HEK293 (cell line): ENCODE measurements around the gene ESR1.

ENCODE experiments used
- CTCF ChIA-PET: fragments of 350-600 bp; formaldehyde crosslinking; extraction: SDS; loops from one replicate; lab custom pipeline; 2021; ENCODE audit warnings: antibody characterized with exemption; lab: Yijun Ruan, JAX
- POLR2A ChIA-PET: fragments of 300-600 bp; formaldehyde crosslinking; extraction: SDS; loops from one replicate; lab custom pipeline; 2020; ENCODE audit warnings: antibody characterized with exemption, inconsistent platforms; lab: Yijun Ruan, JAX
- H3K27ac ChIP-seq: fragments of 200-500 bp; sonication (Bioruptor generic); 2 replicates; pipeline ENCODE4 v1.5.1; 2014; ENCODE audit warnings: low read depth, low read length, control low read depth, inconsistent platforms; ENCODE audit errors: extremely low read depth
- H3K36me3 ChIP-seq, 2 experiments: fragments of 200-500 bp in 1 of 2; sonication (Bioruptor generic) in 1 of 2; 1 replicate in 1 of 2; 2 replicates in 1 of 2; pipeline ENCODE4 v1.5.1; 2014 to 2017; ENCODE audit warnings: inconsistent platforms in 2 of 2, low read length in 2 of 2; ENCODE audit not compliant: control insufficient read depth in 2 of 2, insufficient read depth in 1 of 2
- H3K4me1 ChIP-seq: fragments of 200-500 bp; sonication (Bioruptor generic); 2 replicates; pipeline ENCODE4 v1.5.1; 2014; ENCODE audit warnings: mild to moderate bottlenecking, low read length, inconsistent platforms; ENCODE audit not compliant: control insufficient read depth, insufficient read depth
- H3K4me3 ChIP-seq: 2 replicates; pipeline ENCODE4 v1.5.1; 2011; ENCODE audit warnings: low read depth, mild to moderate bottlenecking, control low read depth, low read length, moderate library complexity
- H3K9me3 ChIP-seq: fragments of 200-500 bp; sonication (Bioruptor generic); 2 replicates; pipeline ENCODE4 v1.5.1; 2014; ENCODE audit warnings: low read depth, low read length, inconsistent platforms; ENCODE audit not compliant: control insufficient read depth, insufficient read depth
- CTCF ChIP-seq: fragments of 450-650 bp; formaldehyde crosslinking; IDR thresholded peaks from 2 replicates; pipeline ENCODE4 v1.5.1; 2016; ENCODE audit warnings: missing biosample characterization, missing genetic modification characterization
- GLI2 ChIP-seq: fragments of 450-650 bp; formaldehyde crosslinking; IDR thresholded peaks from 2 replicates; pipeline ENCODE4; 2017; ENCODE audit warnings: missing biosample characterization, missing genetic modification characterization, low read depth, borderline replicate concordance
- GLIS1 ChIP-seq: fragments of 450-650 bp; formaldehyde crosslinking; IDR thresholded peaks from 2 replicates; pipeline ENCODE4 v1.5.1; 2016; ENCODE audit warnings: missing biosample characterization, missing genetic modification characterization
- HIC1 ChIP-seq: fragments of 450-650 bp; formaldehyde crosslinking; IDR thresholded peaks from 2 replicates; pipeline ENCODE4 v1.5.1; 2016; ENCODE audit warnings: missing biosample characterization, missing genetic modification characterization
- SP3 ChIP-seq: fragments of 450-650 bp; formaldehyde crosslinking; IDR thresholded peaks from 2 replicates; pipeline ENCODE4 v1.5.1; 2016; ENCODE audit warnings: missing biosample characterization, missing genetic modification characterization
- SP7 ChIP-seq: fragments of 450-650 bp; formaldehyde crosslinking; IDR thresholded peaks from 2 replicates; pipeline ENCODE4 v1.5.1; 2016; ENCODE audit warnings: missing biosample characterization, missing genetic modification characterization
- TCF7L2 ChIP-seq: IDR thresholded peaks from 2 replicates; pipeline ENCODE4 v1.6.1; 2011; ENCODE audit warnings: low read depth, mild to moderate bottlenecking, inconsistent platforms, low read length, moderate library complexity, borderline replicate concordance
- ZBTB7A ChIP-seq: fragments of 450-650 bp; formaldehyde crosslinking; IDR thresholded peaks from 2 replicates; pipeline ENCODE4 v1.5.1; 2016; ENCODE audit warnings: low read depth, missing biosample characterization, missing genetic modification characterization
- ZFP69B ChIP-seq: fragments of 450-650 bp; formaldehyde crosslinking; IDR thresholded peaks from 2 replicates; pipeline ENCODE4 v1.5.1; 2016; ENCODE audit warnings: missing biosample characterization, missing genetic modification characterization
- ZNF174 ChIP-seq: fragments of 450-650 bp; formaldehyde crosslinking; IDR thresholded peaks from 2 replicates; pipeline ENCODE4 v1.5.0; 2017; ENCODE audit warnings: missing biosample characterization, mild to moderate bottlenecking, missing genetic modification characterization
- ZNF175 ChIP-seq: fragments of 450-650 bp; formaldehyde crosslinking; IDR thresholded peaks from 2 replicates; pipeline ENCODE4 v1.5.1; 2016; ENCODE audit warnings: missing biosample characterization, missing genetic modification characterization
- ZNF239 ChIP-seq: fragments of 450-650 bp; formaldehyde crosslinking; IDR thresholded peaks from 2 replicates; pipeline ENCODE4 v1.5.1; 2016; ENCODE audit warnings: missing biosample characterization, missing genetic modification characterization
- ZNF248 ChIP-seq: fragments of 450-650 bp; formaldehyde crosslinking; IDR thresholded peaks from 2 replicates; pipeline ENCODE4 v1.5.1; 2017; ENCODE audit warnings: missing biosample characterization, missing genetic modification characterization
- ZNF266 ChIP-seq: fragments of 450-650 bp; formaldehyde crosslinking; IDR thresholded peaks from 2 replicates; pipeline ENCODE4 v1.5.1; 2016; ENCODE audit warnings: missing biosample characterization, missing genetic modification characterization, low read depth
- ZNF311 ChIP-seq: fragments of 450-650 bp; formaldehyde crosslinking; IDR thresholded peaks from 2 replicates; pipeline ENCODE4 v1.5.1; 2017; ENCODE audit warnings: missing biosample characterization, missing genetic modification characterization, borderline replicate concordance
- ZNF416 ChIP-seq: fragments of 450-650 bp; formaldehyde crosslinking; IDR thresholded peaks from 2 replicates; pipeline ENCODE4 v1.5.1; 2016; ENCODE audit warnings: missing biosample characterization, missing genetic modification characterization
- ZNF514 ChIP-seq: fragments of 450-650 bp; formaldehyde crosslinking; IDR thresholded peaks from 2 replicates; pipeline ENCODE4 v1.5.1; 2016; ENCODE audit warnings: missing biosample characterization, missing genetic modification characterization
- ZNF529 ChIP-seq: fragments of 450-650 bp; formaldehyde crosslinking; IDR thresholded peaks from 2 replicates; pipeline ENCODE4 v1.5.1; 2017; ENCODE audit warnings: missing genetic modification characterization, missing biosample characterization; ENCODE audit not compliant: insufficient replicate concordance
- ZNF544 ChIP-seq: fragments of 450-650 bp; formaldehyde crosslinking; IDR thresholded peaks from 2 replicates; pipeline ENCODE4 v1.5.0; 2017; ENCODE audit warnings: missing biosample characterization, missing genetic modification characterization
- ZNF600 ChIP-seq: fragments of 450-650 bp; formaldehyde crosslinking; IDR thresholded peaks from 2 replicates; pipeline ENCODE4 v1.5.1; 2016; ENCODE audit warnings: missing biosample characterization, missing genetic modification characterization
- ZNF629 ChIP-seq: fragments of 450-650 bp; formaldehyde crosslinking; IDR thresholded peaks from 2 replicates; pipeline ENCODE4 v1.5.1; 2017; ENCODE audit warnings: missing biosample characterization, missing genetic modification characterization
- ZNF747 ChIP-seq: fragments of 450-650 bp; formaldehyde crosslinking; IDR thresholded peaks from 2 replicates; pipeline ENCODE4 v1.5.1; 2016; ENCODE audit warnings: missing biosample characterization, missing genetic modification characterization
- ZNF768 ChIP-seq: fragments of 450-650 bp; formaldehyde crosslinking; IDR thresholded peaks from 2 replicates; pipeline ENCODE4 v1.5.1; 2018; ENCODE audit warnings: missing biosample characterization, mild to moderate bottlenecking, missing genetic modification characterization
- ZSCAN23 ChIP-seq: fragments of 450-650 bp; formaldehyde crosslinking; IDR thresholded peaks from 2 replicates; pipeline ENCODE4 v1.5.1; 2016; ENCODE audit warnings: missing biosample characterization, missing genetic modification characterization
- ZXDB ChIP-seq: fragments of 450-650 bp; formaldehyde crosslinking; IDR thresholded peaks from 2 replicates; pipeline ENCODE4 v1.5.1; 2016; ENCODE audit warnings: missing biosample characterization, missing genetic modification characterization
- TF ChIP-seq, protein P1 (sequence below): sonication (generic); formaldehyde crosslinking; IDR thresholded peaks from 2 replicates; pipeline ENCODE4 v1.8.1; 2022; ENCODE audit warnings: mild to moderate bottlenecking, moderate library complexity, missing genetic modification reagents

Gene ESR1

DNA sequence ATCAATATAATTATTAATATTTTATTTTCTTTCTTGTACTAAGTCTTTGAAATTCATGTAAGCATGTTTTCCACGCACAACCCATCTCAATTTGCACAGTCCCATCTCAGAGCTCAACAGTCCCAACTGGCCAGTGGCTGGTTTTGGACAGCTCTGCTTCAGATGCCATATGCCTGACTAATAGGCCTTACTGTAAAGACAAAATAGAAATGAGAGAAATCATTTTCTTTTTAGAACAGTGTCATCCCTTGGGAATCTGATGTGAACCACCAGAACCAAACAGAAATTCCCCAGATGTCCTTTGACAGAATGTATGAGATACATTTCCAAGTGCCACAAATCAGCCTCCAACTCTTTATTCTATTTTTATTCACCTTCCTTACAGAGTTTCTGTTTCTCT lies 338.9 kb downstream of the ESR1 start:
- ChIA-PET CTCF (no interaction called here), POLR2A (no interaction called here)
- TF ChIP-seq SP3 (tag by site-specific recombination) (no peak), ZNF266 (tag by site-specific recombination) (no peak), ZSCAN23 (tag by site-specific recombination) (no peak), ZNF416 (tag by site-specific recombination) (no peak), ZXDB (tag by site-specific recombination) (no peak), GLIS1 (tag by site-specific recombination) (no peak), TCF7L2 (no peak), ZNF529 (no peak), ZNF544 (tag by site-specific recombination) (no peak), ZNF311 (tag by site-specific recombination) (no peak), ZNF175 (no peak), ZBTB7A (tag by site-specific recombination) (no peak), ZNF239 (no peak), ZNF514 (tag by site-specific recombination) (no peak)
- Histone ChIP-seq H3K27ac (no peak overlapping the region), H3K9me3 (no peaks in the 10 kb centered on the region), H3K4me3 (no peak overlapping the region), H3K4me1 (no peaks in the 10 kb centered on the region), H3K36me3 (peaks cover 4 to 37% of the 10 kb centered on the region in 2 experiments; a peak in 1 of 3 replicates)

- no peak overlapping the region for H3K4me3 ChIP-seq
- CTCF ChIA-PET, result interaction anchor here (0.7 kb wide), 1 partner anchor 23 kb away, joined by 3 read pairs; no protein-coding TSS in a partner anchor
- POLR2A ChIA-PET, result no interaction called here
- H3K36me3 ChIP-seq, result peaks cover 4 to 45% of the 10 kb centered on the region in 2 experiments; a peak in 1 of 3 replicates
- no peaks in the 10 kb centered on the region for H3K4me1 ChIP-seq
- TF ChIP-seq GLI2 (tag by site-specific recombination) (no peak), ZNF768 (tag by site-specific recombination) (no peak), ZNF600 (no peak), ZNF747 (tag by site-specific recombination) (no peak), CTCF (tag by site-specific recombination) (no peak), ZSCAN23 (tag by site-specific recombination) (no peak), ZNF629 (tag by site-specific recombination) (no peak), ZNF174 (no peak), ZNF248 (tag by site-specific recombination) (no peak), SP7 (tag by site-specific recombination) (no peak), HIC1 (no peak), ZFP69B (no peak)
- TF ChIP-seq, protein P1, sequence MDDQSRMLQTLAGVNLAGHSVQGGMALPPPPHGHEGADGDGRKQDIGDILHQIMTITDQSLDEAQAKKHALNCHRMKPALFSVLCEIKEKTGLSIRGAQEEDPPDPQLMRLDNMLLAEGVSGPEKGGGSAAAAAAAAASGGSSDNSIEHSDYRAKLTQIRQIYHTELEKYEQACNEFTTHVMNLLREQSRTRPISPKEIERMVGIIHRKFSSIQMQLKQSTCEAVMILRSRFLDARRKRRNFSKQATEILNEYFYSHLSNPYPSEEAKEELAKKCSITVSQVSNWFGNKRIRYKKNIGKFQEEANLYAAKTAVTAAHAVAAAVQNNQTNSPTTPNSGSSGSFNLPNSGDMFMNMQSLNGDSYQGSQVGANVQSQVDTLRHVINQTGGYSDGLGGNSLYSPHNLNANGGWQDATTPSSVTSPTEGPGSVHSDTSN (CRISPR knock-in tag), result no peak
- no peaks in the 10 kb centered on the region for H3K9me3 ChIP-seq
- no peak overlapping the region for H3K27ac ChIP-seq
Observed at GRCh38 chr6:152147269-152147668, 339.8 kb downstream of the ESR1 start.
